HepG2 (cell line): ENCODE results near the gene NEK8. TPM values are rescaled to one million over a fixed set of nuclear protein-coding genes. Genes with fewer than 3 reads are reported as not detected.
A peak's percentile ranks its signal among the peaks of the same experiment; 100 is the strongest.

Experiments used
- AKNA ChIP-seq: sonication (generic); formaldehyde crosslinking; IDR thresholded peaks from 2 replicates; pipeline ENCODE4 v1.4.0; 2020; ENCODE audit warnings: missing genetic modification reagents, borderline replicate concordance
- CBX1 ChIP-seq: IDR thresholded peaks from one replicate; pipeline ENCODE4 v1.6.1; 2016; ENCODE audit warnings: antibody characterized with exemption, low read depth
- EEA1 ChIP-seq: sonication (generic); formaldehyde crosslinking; IDR thresholded peaks from 2 replicates; pipeline ENCODE4 v1.5.1; 2020; ENCODE audit warnings: mild to moderate bottlenecking, missing genetic modification reagents, borderline replicate concordance
- JUN ChIP-seq: sonication (generic); formaldehyde crosslinking; IDR thresholded peaks from 2 replicates; pipeline ENCODE4 v1.4.0; 2020; ENCODE audit warnings: mild to moderate bottlenecking, missing genetic modification reagents
- NFKB2 ChIP-seq: sonication (generic); formaldehyde crosslinking; IDR thresholded peaks from 2 replicates; pipeline ENCODE4 v1.4.0; 2020; ENCODE audit warnings: missing genetic modification reagents, borderline replicate concordance
- NR2F6 ChIP-seq, 2 experiments: IDR thresholded peaks; 2 replicates each; pipeline ENCODE4 v1.6.1; 2016; ENCODE audit warnings: antibody characterized with exemption in 1 of 2, mild to moderate bottlenecking in 1 of 2
- RCOR2 ChIP-seq: IDR thresholded peaks from 2 replicates; pipeline ENCODE4 v1.6.1; 2016; ENCODE audit warnings: missing biosample characterization, missing genetic modification reagents
- ZFP1 ChIP-seq: IDR thresholded peaks from 2 replicates; pipeline ENCODE4 v1.6.1; 2016
- ZFP36L1 ChIP-seq: sonication (generic); formaldehyde crosslinking; IDR thresholded peaks from 2 replicates; pipeline ENCODE4 v1.8.0; 2022; ENCODE audit warnings: mild to moderate bottlenecking, missing genetic modification reagents, moderate library complexity
- ZGPAT ChIP-seq: IDR thresholded peaks from 2 replicates; pipeline ENCODE4 v1.6.1; 2016; ENCODE audit warnings: mild to moderate bottlenecking
- ZNF276 ChIP-seq: sonication (generic); formaldehyde crosslinking; IDR thresholded peaks from 2 replicates; pipeline ENCODE4 v1.4.0; 2020; ENCODE audit warnings: mild to moderate bottlenecking, low read depth, missing genetic modification reagents
- ZNF484 ChIP-seq: sonication (generic); formaldehyde crosslinking; IDR thresholded peaks from 2 replicates; pipeline ENCODE4 v1.5.1; 2020; ENCODE audit warnings: mild to moderate bottlenecking, low read depth, missing genetic modification reagents, borderline replicate concordance
- ZNF761 ChIP-seq: sonication (generic); formaldehyde crosslinking; conservative IDR thresholded peaks from 2 replicates; pipeline ENCODE4 v1.4.0; 2020; ENCODE audit warnings: mild to moderate bottlenecking, missing genetic modification reagents
- ZNF781 ChIP-seq: sonication (generic); formaldehyde crosslinking; IDR thresholded peaks from 2 replicates; pipeline ENCODE4 v1.5.1; 2020; ENCODE audit warnings: borderline replicate concordance, mild to moderate bottlenecking, missing genetic modification reagents; ENCODE audit errors: not compliant biosample characterization
- ZSCAN31 ChIP-seq: sonication (generic); formaldehyde crosslinking; IDR thresholded peaks from 2 replicates; pipeline ENCODE4 v1.5.0; 2020; ENCODE audit warnings: low read depth, mild to moderate bottlenecking, missing genetic modification reagents
- polyA plus RNA-seq, 8 experiments: library from polyadenylated mRNA; depleted of rRNA in 3 of 8; stranded (reverse) in 7 of 8; unstranded in 1 of 8; fragments of >200 nt; fragmentation: Illumina TruSeq in 4 of 8; extraction: Trizol in 4 of 8; gene quantifications; 2 replicates each; pipeline versions ENCODE4 v1.2.1 to v1.2.3, GENCODE V29; 2011 to 2016; ENCODE audit warnings: low read depth in 4 of 8, missing spikeins in 1 of 8, mixed read lengths in 1 of 8; ENCODE audit not compliant: insufficient read depth in 1 of 8
- total RNA-seq, 5 experiments: library from RNA; depleted of rRNA; stranded (reverse); fragments of >200 nt; fragmentation: Illumina TruSeq; extraction: Trizol; gene quantifications; 2 replicates each; pipeline ENCODE4 v1.2.3, GENCODE V29; 2016; ENCODE audit warnings: low read depth in 1 of 5
- TF ChIP-seq, protein P1 (sequence below): sonication (generic); formaldehyde crosslinking; IDR thresholded peaks from 2 replicates; pipeline ENCODE4 v1.5.0; 2020; ENCODE audit warnings: mild to moderate bottlenecking, missing genetic modification reagents
- TF ChIP-seq, protein P2 (sequence below): sonication (generic); formaldehyde crosslinking; IDR thresholded peaks from 2 replicates; pipeline ENCODE4 v1.9.0; 2022; ENCODE audit warnings: missing genetic modification reagents, mild to moderate bottlenecking, borderline replicate concordance

The NEK8 gene
- total and polyA plus RNA-seq, 2 of the 13 experiments (the other 11 are each of a cell fraction or from before 2014, with no cell fraction given), result 5.8 to 13.5 TPM

DNA sequence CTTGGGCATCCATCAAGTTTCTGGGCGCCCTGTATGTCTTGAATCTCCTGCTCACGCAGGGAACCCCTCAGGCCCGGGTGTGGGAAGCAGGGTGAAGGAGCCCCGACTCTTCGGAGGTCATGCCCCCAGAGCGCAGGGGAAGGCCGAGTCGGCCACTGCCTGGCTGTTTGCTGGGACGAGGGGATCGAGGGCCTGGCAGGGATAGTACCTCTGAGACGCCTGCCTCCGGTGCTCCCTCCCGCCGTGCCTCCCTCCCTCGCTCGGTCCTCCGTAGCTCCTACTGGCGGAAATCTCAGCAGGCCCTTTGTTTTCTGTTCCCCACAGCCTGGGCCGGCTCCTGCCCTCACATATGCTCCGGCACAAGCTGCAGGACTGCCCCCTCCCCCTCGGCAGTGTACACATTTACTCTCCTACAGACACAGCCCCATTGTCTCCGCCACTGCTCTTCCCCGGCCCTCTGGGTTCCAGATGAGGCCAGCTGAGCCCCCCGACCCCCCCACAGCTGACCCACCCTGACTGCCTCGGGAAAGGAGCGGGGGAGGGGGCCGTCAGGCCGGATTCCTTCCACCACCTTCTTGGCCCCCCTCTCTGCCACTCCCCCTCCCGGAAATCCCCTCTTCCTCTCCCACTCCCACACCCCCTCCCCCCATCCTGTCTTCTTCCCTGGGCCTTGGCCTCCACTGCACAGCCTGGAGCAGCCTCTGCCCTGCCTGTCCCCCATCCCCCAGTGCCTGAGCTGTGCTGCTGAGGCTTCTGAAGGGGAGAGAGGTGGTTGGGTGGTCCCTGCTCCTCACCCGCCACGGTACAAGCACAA is 16.6 kb downstream of the NEK8 start (continued):
- TF ChIP-seq JUN (0 out of 2 replicates have a peak, but pooled peaks have one; percentile 14), NFKB2 (CRISPR knock-in tag) (peak; percentile 35; the same call in 1 of the 2 replicates), ZNF761 (CRISPR knock-in tag) (0 out of 2 replicates have a peak, but pooled peaks have one; percentile 29), ZNF276 (CRISPR knock-in tag) (no peak; the same call in 1 of the 2 replicates), ZSCAN31 (CRISPR knock-in tag) (no peak), EEA1 (CRISPR knock-in tag) (no peak; the same call in 1 of the 2 replicates), NR2F6 (IDR thresholded peaks at IDR 0.05) (no peak), NR2F6 (CRISPR knock-in tag; IDR thresholded peaks at IDR 0.05) (peak; percentile 80), ZNF781 (CRISPR knock-in tag) (no peak), RCOR2 (CRISPR knock-in tag) (no peak), CBX1 (peak; percentile 36), AKNA (CRISPR knock-in tag) (no peak), ZFP1 (no peak), ZGPAT (CRISPR knock-in tag) (peak; percentile 20; the same call in 1 of the 2 replicates), ZNF484 (CRISPR knock-in tag) (no peak), ZFP36L1 (CRISPR knock-in tag) (no peak)
- TF ChIP-seq, protein P1, sequence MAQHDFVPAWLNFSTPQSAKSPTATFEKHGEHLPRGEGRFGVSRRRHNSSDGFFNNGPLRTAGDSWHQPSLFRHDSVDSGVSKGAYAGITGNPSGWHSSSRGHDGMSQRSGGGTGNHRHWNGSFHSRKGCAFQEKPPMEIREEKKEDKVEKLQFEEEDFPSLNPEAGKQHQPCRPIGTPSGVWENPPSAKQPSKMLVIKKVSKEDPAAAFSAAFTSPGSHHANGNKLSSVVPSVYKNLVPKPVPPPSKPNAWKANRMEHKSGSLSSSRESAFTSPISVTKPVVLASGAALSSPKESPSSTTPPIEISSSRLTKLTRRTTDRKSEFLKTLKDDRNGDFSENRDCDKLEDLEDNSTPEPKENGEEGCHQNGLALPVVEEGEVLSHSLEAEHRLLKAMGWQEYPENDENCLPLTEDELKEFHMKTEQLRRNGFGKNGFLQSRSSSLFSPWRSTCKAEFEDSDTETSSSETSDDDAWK (CRISPR knock-in tag), result no peak
- TF ChIP-seq, protein P2, sequence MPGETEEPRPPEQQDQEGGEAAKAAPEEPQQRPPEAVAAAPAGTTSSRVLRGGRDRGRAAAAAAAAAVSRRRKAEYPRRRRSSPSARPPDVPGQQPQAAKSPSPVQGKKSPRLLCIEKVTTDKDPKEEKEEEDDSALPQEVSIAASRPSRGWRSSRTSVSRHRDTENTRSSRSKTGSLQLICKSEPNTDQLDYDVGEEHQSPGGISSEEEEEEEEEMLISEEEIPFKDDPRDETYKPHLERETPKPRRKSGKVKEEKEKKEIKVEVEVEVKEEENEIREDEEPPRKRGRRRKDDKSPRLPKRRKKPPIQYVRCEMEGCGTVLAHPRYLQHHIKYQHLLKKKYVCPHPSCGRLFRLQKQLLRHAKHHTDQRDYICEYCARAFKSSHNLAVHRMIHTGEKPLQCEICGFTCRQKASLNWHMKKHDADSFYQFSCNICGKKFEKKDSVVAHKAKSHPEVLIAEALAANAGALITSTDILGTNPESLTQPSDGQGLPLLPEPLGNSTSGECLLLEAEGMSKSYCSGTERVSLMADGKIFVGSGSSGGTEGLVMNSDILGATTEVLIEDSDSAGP (CRISPR knock-in tag), result peak; percentile 18; the same call in 1 of the 2 replicates
